ENCODE data around the gene GSE1. TPM values are rescaled to one million over a fixed set of nuclear protein-coding genes. Genes with fewer than 3 reads are reported as not detected.

Gene GSE1
- total and polyA plus RNA-seq, 9 of the 15 experiments (the other 6 are each of a cell fraction or from before 2014, with no cell fraction given), result 12.2 to 244 (median 57.9) TPM

- TF ChIP-seq PBX2 (CRISPR knock-in tag; IDR thresholded peaks at IDR 0.05; ENCODE audit: low read depth) (no peak), PBX2 (tag; conservative IDR thresholded peaks at IDR 0.05; ENCODE audit: low read depth) (no peak), HNRNPK (IDR thresholded peaks at IDR 0.05; ENCODE audit: low read depth, low read length, poor library complexity, severe bottlenecking) (peak; percentile 62), ZNF830 (CRISPR knock-in tag; IDR thresholded peaks at IDR 0.05) (no peak), E4F1 (CRISPR knock-in tag; IDR thresholded peaks at IDR 0.05; ENCODE audit: borderline replicate concordance) (no peak), USF2 (CRISPR knock-in tag; IDR thresholded peaks at IDR 0.05) (peak; percentile 34; the same call in 1 of the 2 replicates), CC2D1A (IDR thresholded peaks at IDR 0.05) (0 out of 2 replicates have a peak, but pooled peaks have one; percentile 28), MXI1 (IDR thresholded peaks at IDR 0.05; ENCODE audit: low read depth, low read length) (peak; percentile 74), HOMEZ (CRISPR knock-in tag; IDR thresholded peaks at IDR 0.05) (no peak), SMC3 (conservative IDR thresholded peaks at IDR 0.05; ENCODE audit: insufficient read depth, low read depth, low read length) (no peak), E2F8 (IDR thresholded peaks at IDR 0.05; ENCODE audit: low read depth, partially characterized antibody) (peak; percentile 70), TRIM25 (IDR thresholded peaks at IDR 0.05; ENCODE audit: borderline replicate concordance) (no peak), CAMTA2 (CRISPR knock-in tag; conservative IDR thresholded peaks at IDR 0.05) (no peak), ZFP30 (CRISPR knock-in tag; IDR thresholded peaks at IDR 0.05; ENCODE audit: borderline replicate concordance) (no peak)
Observed at GRCh38 chr16:85612801-85613603, at the start of gene GSE1 (continued).
